MCF 10A (cell line): ENCODE measurements around the gene BHLHE41. TPM values are rescaled to one million over a fixed set of nuclear protein-coding genes. Genes with fewer than 3 reads are reported as not detected.
A peak's percentile ranks its signal among the peaks of the same experiment; 100 is the strongest.

ENCODE experiments used
- Bru-seq: library from RNA; stranded (reverse); fragments of 400-500 nt; gene quantifications from one replicate; lab custom pipeline; 2021; lab: Mats Ljungman, UMichigan
- BruChase-seq, 2 experiments: library from RNA; stranded (reverse); fragments of 400-500 nt; gene quantifications; one replicate each; lab custom pipeline; 2021; lab: Mats Ljungman, UMichigan
- BruUV-seq: library from RNA; stranded (reverse); fragments of 400-500 nt; replicated peaks from 2 replicates; lab custom pipeline; 2021; lab: Mats Ljungman, UMichigan
- CTCF ChIA-PET: fragments of 300-600 bp; sonication (Branson Sonifier 250); formaldehyde crosslinking; extraction: SDS; loops from one replicate; lab custom pipeline; 2021; ENCODE audit warnings: antibody characterized with exemption, inconsistent platforms; lab: Yijun Ruan, JAX
- POLR2A ChIA-PET: fragments of 300-600, 350-650 bp; sonication (Branson Sonifier 250); formaldehyde crosslinking; extraction: SDS; loops from one replicate; lab custom pipeline; 2020; ENCODE audit warnings: antibody characterized with exemption, inconsistent platforms; lab: Yijun Ruan, JAX
- DNase-seq: peaks from one replicate; pipeline ENCODE4 v3.0.0-alpha.2; 2018; ENCODE audit not compliant: unreplicated experiment
- H3K27ac Mint-ChIP-seq: one replicate; pipeline ENCODE4 v1.8.0; 2022; ENCODE audit warnings: mild to moderate bottlenecking, low read depth, mixed read lengths; ENCODE audit not compliant: unreplicated experiment
- H3K27me3 Mint-ChIP-seq: one replicate; pipeline ENCODE4 v1.8.0; 2022; ENCODE audit warnings: mixed read lengths; ENCODE audit not compliant: insufficient read depth, unreplicated experiment
- H3K36me3 Mint-ChIP-seq: one replicate; pipeline ENCODE4 v1.8.0; 2022; ENCODE audit warnings: mild to moderate bottlenecking, moderate library complexity, mixed read lengths; ENCODE audit not compliant: insufficient read depth, unreplicated experiment
- H3K4me1 Mint-ChIP-seq: one replicate; pipeline ENCODE4 v1.8.0; 2022; ENCODE audit warnings: mixed read lengths; ENCODE audit not compliant: insufficient read depth, unreplicated experiment
- H3K4me3 Mint-ChIP-seq: one replicate; pipeline ENCODE4 v1.8.0; 2022; ENCODE audit warnings: mild to moderate bottlenecking, moderate library complexity, mixed read lengths; ENCODE audit not compliant: unreplicated experiment
- H3K9me3 Mint-ChIP-seq: one replicate; pipeline ENCODE4 v1.8.0; 2022; ENCODE audit warnings: mixed read lengths; ENCODE audit not compliant: unreplicated experiment
- CTCF ChIP-seq: fragments of 200-600 bp; IDR thresholded peaks from one replicate; pipeline ENCODE4 v1.8.0; 2022; ENCODE audit warnings: antibody characterized with exemption, mild to moderate bottlenecking; ENCODE audit not compliant: unreplicated experiment
- intact Hi-C: fragments of 100-400 bp; cut with micrococcal nuclease; formaldehyde crosslinking; loops from 2 replicates; pipeline ENCODE4 v1.14.1; 2022
- long read RNA-seq: library from polyadenylated mRNA; stranded (forward); transcript quantifications from one replicate; pipeline ENCODE4 v2.0.0, GENCODE V29; 2022
- total RNA-seq: library from RNA; stranded (reverse); gene quantifications from 2 replicates; pipeline ENCODE4 v1.2.3, GENCODE V29; 2022

BHLHE41 gene
- total RNA-seq (1.1 and 3.4 TPM in 2 replicates), Bru-seq, nascent RNA (percentile 37 among the genes with signal in this experiment), BruChase-seq, experiment 1, labeled RNA remaining after a 6-hour chase (percentile 60 among the genes with signal in this experiment), BruChase-seq, experiment 2, labeled RNA remaining after a 2-hour chase (percentile 53 among the genes with signal in this experiment)
- long read RNA-seq = 0 reads

GRCh38 chr12:26124446-26125399, at the start of gene BHLHE41:
Gene BHLHE41 (minus strand): TSS chr12:26125037. CDS start chr12:26124779, 258 bp downstream.
- ChIA-PET POLR2A (interaction anchor here (0.7 to 8.7 kb wide), 20 partner anchors 9 to 589 kb away, joined by 3 to 72 read pairs (median 4); no protein-coding TSS in a partner anchor), CTCF (interaction anchor here (0.6 to 8.0 kb wide), 7 partner anchors 8 to 277 kb away, joined by 3 to 78 read pairs (median 5); no protein-coding TSS in a partner anchor)
- BruUV-seq = no TSS peak
- peak; percentile 24 for DNase-seq
- Mint-ChIP-seq H3K4me1 (peaks cover 24% of the 10 kb centered on the region), H3K27me3 (peaks cover 10% of the 10 kb centered on the region), H3K9me3 (no peaks in the 10 kb centered on the region), H3K4me3 (peak within 1 kb of the TSS; percentile 94), H3K27ac (peak within 1 kb of the TSS; percentile 63), H3K36me3 (no peaks in the 10 kb centered on the region)
- intact Hi-C loops = loop anchor here (1.0 to 5.0 kb wide), 4 partner anchors 63 to 578 kb away; partner anchors contain the start of gene RASSF8
- no peak for TF ChIP-seq CTCF

GRCh38 chr12:26172946-26173552, 48.2 kb upstream of the BHLHE41 start:
- Mint-ChIP-seq H3K36me3 (no peaks in the 10 kb centered on the region), H3K27ac (no peak overlapping the region), H3K27me3 (peaks cover 10% of the 10 kb centered on the region), H3K9me3 (no peaks in the 10 kb centered on the region), H3K4me3 (no peak overlapping the region), H3K4me1 (no peaks in the 10 kb centered on the region)
- intact Hi-C loops = no loop called here
- no TSS peak for BruUV-seq
- DNase-seq = no peak
- POLR2A ChIA-PET = no interaction called here
- no peak for TF ChIP-seq CTCF
- CTCF ChIA-PET = interaction anchor here (0.6 kb wide), 1 partner anchor 36 kb away, joined by 3 read pairs; no protein-coding TSS in a partner anchor

GRCh38 chr12:26172539-26172938, 47.7 kb upstream of the BHLHE41 start:
- ChIA-PET POLR2A (no interaction called here), CTCF (no interaction called here)
- Mint-ChIP-seq H3K27ac (no peak overlapping the region), H3K9me3 (no peaks in the 10 kb centered on the region), H3K36me3 (no peaks in the 10 kb centered on the region), H3K4me1 (no peaks in the 10 kb centered on the region), H3K4me3 (no peak overlapping the region), H3K27me3 (peaks cover 10% of the 10 kb centered on the region)
- intact Hi-C loops = no loop called here
- no TSS peak for BruUV-seq
- no peak for DNase-seq
- TF ChIP-seq CTCF = no peak

DNA sequence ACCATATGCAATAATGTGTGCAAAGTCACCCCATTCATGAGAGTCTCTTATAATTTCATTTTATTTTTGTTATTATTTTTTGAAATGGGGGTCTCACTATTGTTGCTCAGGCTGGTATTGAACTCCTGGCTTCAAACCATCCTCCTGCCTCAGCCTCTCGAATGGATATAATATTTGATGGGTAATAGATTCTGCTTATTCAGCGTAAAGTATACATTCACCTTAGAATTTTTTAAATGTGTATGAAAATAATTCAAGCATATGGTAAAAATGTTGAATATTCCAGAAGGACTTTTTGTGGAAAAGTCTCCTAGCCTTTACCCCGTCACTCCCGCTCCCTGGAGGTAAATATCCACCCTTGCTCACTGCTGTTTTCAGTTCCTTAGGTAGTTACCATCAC, 47.2 kb upstream of the BHLHE41 start:
- Mint-ChIP-seq H3K27ac (no peak overlapping the region), H3K4me1 (no peaks in the 10 kb centered on the region), H3K9me3 (no peaks in the 10 kb centered on the region), H3K36me3 (no peaks in the 10 kb centered on the region), H3K27me3 (peaks cover 10% of the 10 kb centered on the region), H3K4me3 (no peak overlapping the region)
- intact Hi-C loops = no loop called here
- DNase-seq = no peak
- ChIA-PET CTCF (no interaction called here), POLR2A (no interaction called here)
- BruUV-seq = no TSS peak
- no peak for TF ChIP-seq CTCF
